Caco-2 (cell line): Measurements from ENCODE around the gene ACTA1. TPM values are rescaled to one million over a fixed set of nuclear protein-coding genes. Genes with fewer than 3 reads are reported as not detected.
A peak's percentile ranks its signal among the peaks of the same experiment; 100 is the strongest.
"Not testable (repeated sequence)": the region's sequence is repeated elsewhere in the genome, so short reads cannot be mapped to it uniquely, and the experiment has no call there.

Experiments
- BruUV-seq: library from RNA; stranded (reverse); fragments of 400-500 nt; replicated peaks from 2 replicates; lab custom pipeline; 2021; lab: Mats Ljungman, UMichigan
- CTCF ChIA-PET: fragments of 300-600 bp; sonication (Branson Sonifier 250); formaldehyde crosslinking; loops from one replicate; lab custom pipeline; 2022; ENCODE audit warnings: antibody characterized with exemption; lab: Charles Lee
- POLR2A ChIA-PET: fragments of 300-600 bp; sonication (Branson Sonifier 250); formaldehyde crosslinking; loops from one replicate; lab custom pipeline; 2022; ENCODE audit warnings: antibody characterized with exemption; lab: Charles Lee
- DNase-seq, 2 experiments: peaks; one replicate each; pipeline versions ENCODE4 v3.0.0 to v3.0.0-alpha.2; 2020 to 2022
- H3K27me3 ChIP-seq: replicated peaks from 2 replicates; pipeline ENCODE4 v1.6.0; 2011; ENCODE audit warnings: low read length; ENCODE audit not compliant: control insufficient read depth, insufficient read depth
- H3K36me3 ChIP-seq: 2 replicates; pipeline ENCODE4 v1.5.1; 2011; ENCODE audit warnings: low read length; ENCODE audit not compliant: control insufficient read depth, insufficient read depth
- H3K4me1 ChIP-seq: fragments of 250-450 bp; sonication (Bioruptor Pico); 2 replicates; pipeline ENCODE4 v1.5.1; 2020; ENCODE audit warnings: mild to moderate bottlenecking
- H3K4me3 ChIP-seq: 2 replicates; pipeline ENCODE4 v1.5.1; 2011; ENCODE audit warnings: low read depth, mild to moderate bottlenecking, control low read depth, low read length
- H3K9me3 ChIP-seq: fragments of 250-450 bp; sonication (Bioruptor Pico); 2 replicates; pipeline ENCODE4 v1.5.1; 2020; ENCODE audit warnings: mild to moderate bottlenecking, moderate library complexity
- H3K27ac Mint-ChIP-seq: one replicate; pipeline ENCODE4 v1.8.0; 2022; ENCODE audit warnings: mixed read lengths; ENCODE audit not compliant: unreplicated experiment
- H3K27me3 Mint-ChIP-seq: one replicate; pipeline ENCODE4 v1.8.0; 2022; ENCODE audit warnings: mixed read lengths; ENCODE audit not compliant: insufficient read depth, unreplicated experiment
- H3K36me3 Mint-ChIP-seq: one replicate; pipeline ENCODE4 v1.8.0; 2022; ENCODE audit warnings: mild to moderate bottlenecking, mixed read lengths; ENCODE audit not compliant: insufficient read depth, unreplicated experiment
- H3K4me1 Mint-ChIP-seq: one replicate; pipeline ENCODE4 v1.8.0; 2022; ENCODE audit warnings: low read depth, mixed read lengths; ENCODE audit not compliant: unreplicated experiment
- H3K4me3 Mint-ChIP-seq: one replicate; pipeline ENCODE4 v1.8.0; 2022; ENCODE audit warnings: mild to moderate bottlenecking, moderate library complexity, mixed read lengths; ENCODE audit not compliant: unreplicated experiment
- H3K9me3 Mint-ChIP-seq: one replicate; pipeline ENCODE4 v1.8.0; 2022; ENCODE audit warnings: mixed read lengths; ENCODE audit not compliant: unreplicated experiment
- CTCF ChIP-seq, 2 experiments: fragments of 200-600 bp in 1 of 2; IDR thresholded peaks; 1 replicate in 1 of 2; 2 replicates in 1 of 2; pipeline versions ENCODE4 v1.5.1 to v1.8.0; 2011 to 2022; ENCODE audit warnings: antibody characterized with exemption in 1 of 2, control low read depth in 1 of 2, inconsistent platforms in 1 of 2, low read depth in 1 of 2, low read length in 1 of 2, mild to moderate bottlenecking in 1 of 2, moderate library complexity in 1 of 2; ENCODE audit not compliant: insufficient read depth in 1 of 2, severe bottlenecking in 1 of 2, unreplicated experiment in 1 of 2
- intact Hi-C: fragments of 100-400 bp; cut with micrococcal nuclease; formaldehyde crosslinking; loops from one replicate; pipeline ENCODE4 v1.10.0; 2022; ENCODE audit not compliant: unreplicated experiment
- total RNA-seq: library from RNA; stranded (reverse); gene quantifications from 2 replicates; pipeline ENCODE4 v1.2.3, GENCODE V29; 2022

ACTA1 gene
- total RNA-seq, 1 experiment from 2014 or later = 5.1 TPM

GRCh38 chr1:229425564-229426159, 8.2 kb downstream of the ACTA1 start:
- BruUV-seq = no TSS peak
- H3K9me3 ChIP-seq = no peaks in the 10 kb centered on the region
- H3K27ac Mint-ChIP-seq = no peak overlapping the region
- POLR2A ChIA-PET = no interaction called here
- no peak for DNase-seq
- intact Hi-C loops = no loop called here
- no peaks in the 10 kb centered on the region for H3K4me1 ChIP-seq
- H3K36me3 Mint-ChIP-seq = no peaks in the 10 kb centered on the region
- H3K4me3 Mint-ChIP-seq = no peak overlapping the region
- no peaks in the 10 kb centered on the region for H3K4me1 Mint-ChIP-seq
- no peaks in the 10 kb centered on the region; the same call in 1 of the 2 replicates for H3K27me3 ChIP-seq
- CTCF ChIA-PET = no interaction called here
- H3K9me3 Mint-ChIP-seq = no peaks in the 10 kb centered on the region
- H3K4me3 ChIP-seq = no peak overlapping the region
- H3K36me3 ChIP-seq = no peaks in the 10 kb centered on the region
- TF ChIP-seq CTCF (IDR thresholded peaks at IDR 0.05; ENCODE audit: insufficient read depth in 1 of 2, low read depth in 1 of 2, low read length in 1 of 2, severe bottlenecking in 1 of 2, unreplicated experiment in 1 of 2) = no peak
- H3K27me3 Mint-ChIP-seq = peaks cover 4% of the 10 kb centered on the region

GRCh38 chr1:229420765-229421164, 13.1 kb downstream of the ACTA1 start:
- H3K9me3 ChIP-seq = no peaks in the 10 kb centered on the region
- intact Hi-C loops = no loop called here
- no peak overlapping the region for H3K4me3 Mint-ChIP-seq
- peaks cover 8% of the 10 kb centered on the region for H3K4me1 Mint-ChIP-seq
- H3K4me3 ChIP-seq = no peak overlapping the region
- no peaks in the 10 kb centered on the region for H3K9me3 Mint-ChIP-seq
- ChIA-PET POLR2A (no interaction called here), CTCF (interaction anchor here (0.7 to 1.7 kb wide), 8 partner anchors 9 to 162 kb away, joined by 3 to 6 read pairs (median 4); no protein-coding TSS in a partner anchor)
- no peaks in the 10 kb centered on the region for H3K36me3 Mint-ChIP-seq
- H3K27me3 ChIP-seq = no peaks in the 10 kb centered on the region
- TF ChIP-seq CTCF (IDR thresholded peaks at IDR 0.05; ENCODE audit: insufficient read depth in 1 of 2, low read depth in 1 of 2, low read length in 1 of 2, severe bottlenecking in 1 of 2, unreplicated experiment in 1 of 2) = peak in 1 of 2 experiments; percentile 13
- H3K27me3 Mint-ChIP-seq = peaks cover 4% of the 10 kb centered on the region
- H3K27ac Mint-ChIP-seq = no peak overlapping the region
- peak in 1 of 2 experiments; percentile 51 for DNase-seq
- no peaks in the 10 kb centered on the region for H3K36me3 ChIP-seq
- BruUV-seq = no TSS peak
- no peaks in the 10 kb centered on the region for H3K4me1 ChIP-seq

DNA sequence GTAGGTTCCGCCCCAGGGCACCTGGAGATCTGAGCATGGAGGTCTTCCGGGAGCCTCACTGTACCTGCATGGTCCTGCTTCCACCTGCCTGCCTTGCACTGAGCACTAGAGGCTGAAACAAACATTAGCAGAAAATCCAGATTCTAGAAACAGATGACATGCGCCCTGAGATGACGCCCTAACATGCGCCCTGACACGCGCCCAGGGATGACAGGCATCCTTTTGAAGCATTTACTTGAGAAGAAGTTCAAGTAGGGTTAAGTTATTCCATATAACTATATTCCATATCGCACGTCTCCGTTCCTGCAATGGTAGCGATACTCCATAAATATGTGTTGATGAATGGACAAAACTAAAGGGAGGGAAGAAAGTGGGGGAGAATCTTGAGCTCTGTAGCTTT, 13.7 kb downstream of the ACTA1 start:
- Mint-ChIP-seq H3K27me3 (peaks cover 4% of the 10 kb centered on the region), H3K9me3 (no peaks in the 10 kb centered on the region), H3K27ac (no peak overlapping the region), H3K4me1 (peaks cover 8% of the 10 kb centered on the region), H3K36me3 (no peaks in the 10 kb centered on the region), H3K4me3 (no peak overlapping the region)
- ChIA-PET POLR2A (no interaction called here), CTCF (interaction anchor here (0.7 to 1.7 kb wide), 7 partner anchors 10 to 161 kb away, joined by 3 to 6 read pairs (median 4); no protein-coding TSS in a partner anchor)
- Histone ChIP-seq H3K4me1 (no peaks in the 10 kb centered on the region), H3K36me3 (no peaks in the 10 kb centered on the region), H3K9me3 (no peaks in the 10 kb centered on the region), H3K27me3 (no peaks in the 10 kb centered on the region), H3K4me3 (no peak overlapping the region)
- DNase-seq = no peak
- TF ChIP-seq CTCF (IDR thresholded peaks at IDR 0.05; ENCODE audit: insufficient read depth in 1 of 2, low read depth in 1 of 2, low read length in 1 of 2, severe bottlenecking in 1 of 2, unreplicated experiment in 1 of 2) = no peak
- intact Hi-C loops = no loop called here
- BruUV-seq = no TSS peak

DNA sequence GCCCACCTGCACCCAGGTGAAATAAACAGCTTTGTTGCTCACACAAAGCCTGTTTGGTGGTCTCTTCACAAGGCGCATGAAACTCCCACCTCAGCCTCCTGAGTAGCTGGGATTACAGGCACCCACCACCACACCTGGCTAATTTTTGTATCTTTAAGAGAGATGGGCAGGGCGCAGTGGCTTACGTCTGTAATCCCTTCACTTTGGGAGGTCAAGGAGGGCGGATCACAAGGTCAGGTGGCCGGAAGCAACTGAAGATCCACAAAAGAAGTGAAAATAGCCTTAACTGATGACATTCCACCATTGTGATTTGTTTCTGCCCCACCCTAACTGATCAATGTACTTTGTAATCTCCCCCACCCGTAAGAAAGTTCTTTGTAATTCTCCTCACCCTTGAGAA, 15.3 kb downstream of the ACTA1 start:
- CTCF ChIA-PET, H3K27me3 Mint-ChIP-seq, H3K36me3 ChIP-seq, H3K27ac Mint-ChIP-seq, H3K9me3 ChIP-seq, H3K4me1 ChIP-seq, H3K4me3 ChIP-seq, H3K9me3 Mint-ChIP-seq, H3K36me3 Mint-ChIP-seq, POLR2A ChIA-PET, H3K4me1 Mint-ChIP-seq, BruUV-seq, intact Hi-C loops, DNase-seq, H3K4me3 Mint-ChIP-seq, H3K27me3 ChIP-seq: not testable (repeated sequence)

DNA sequence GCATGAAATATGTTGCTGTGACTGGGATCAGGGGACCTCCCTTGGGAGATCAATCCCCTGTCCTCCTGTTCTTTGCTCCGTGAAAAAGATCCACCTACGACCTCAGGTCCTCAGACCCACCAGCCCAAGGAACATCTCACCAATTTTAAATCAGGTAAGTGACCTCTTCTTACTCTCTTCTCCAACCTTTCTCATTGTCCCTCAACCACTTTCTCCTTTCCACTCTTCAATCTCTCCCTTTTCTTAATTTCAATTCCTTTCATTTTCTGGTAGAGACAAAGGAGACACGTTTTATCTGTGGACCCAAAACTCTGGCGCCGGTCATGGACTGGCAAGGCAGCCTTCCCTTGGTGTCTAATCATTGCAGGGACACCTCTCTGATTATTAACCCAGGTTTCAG, 21.1 kb downstream of the ACTA1 start:
- intact Hi-C loops, BruUV-seq: not testable (repeated sequence)
- peaks cover 14% of the 10 kb centered on the region for H3K4me1 Mint-ChIP-seq

More for the DNA sequence above, 21.1 kb downstream of the ACTA1 start:
- H3K9me3 Mint-ChIP-seq, H3K27me3 ChIP-seq, H3K27ac Mint-ChIP-seq, CTCF ChIA-PET, H3K4me3 Mint-ChIP-seq, POLR2A ChIA-PET, H3K27me3 Mint-ChIP-seq, H3K36me3 Mint-ChIP-seq, H3K4me3 ChIP-seq, H3K36me3 ChIP-seq, DNase-seq, H3K9me3 ChIP-seq: not testable (repeated sequence)
- H3K4me1 ChIP-seq = peaks cover 14% of the 10 kb centered on the region
